Measurements from ENCODE around the gene RTEL1. TPM values are rescaled to one million over a fixed set of nuclear protein-coding genes. Genes with fewer than 3 reads are reported as not detected.

The RTEL1 gene
- total and polyA plus RNA-seq, 2 donors (not counting 1 experiment from before 2014, with no cell fraction given), result 15.1 to 32.6 TPM

DNA sequence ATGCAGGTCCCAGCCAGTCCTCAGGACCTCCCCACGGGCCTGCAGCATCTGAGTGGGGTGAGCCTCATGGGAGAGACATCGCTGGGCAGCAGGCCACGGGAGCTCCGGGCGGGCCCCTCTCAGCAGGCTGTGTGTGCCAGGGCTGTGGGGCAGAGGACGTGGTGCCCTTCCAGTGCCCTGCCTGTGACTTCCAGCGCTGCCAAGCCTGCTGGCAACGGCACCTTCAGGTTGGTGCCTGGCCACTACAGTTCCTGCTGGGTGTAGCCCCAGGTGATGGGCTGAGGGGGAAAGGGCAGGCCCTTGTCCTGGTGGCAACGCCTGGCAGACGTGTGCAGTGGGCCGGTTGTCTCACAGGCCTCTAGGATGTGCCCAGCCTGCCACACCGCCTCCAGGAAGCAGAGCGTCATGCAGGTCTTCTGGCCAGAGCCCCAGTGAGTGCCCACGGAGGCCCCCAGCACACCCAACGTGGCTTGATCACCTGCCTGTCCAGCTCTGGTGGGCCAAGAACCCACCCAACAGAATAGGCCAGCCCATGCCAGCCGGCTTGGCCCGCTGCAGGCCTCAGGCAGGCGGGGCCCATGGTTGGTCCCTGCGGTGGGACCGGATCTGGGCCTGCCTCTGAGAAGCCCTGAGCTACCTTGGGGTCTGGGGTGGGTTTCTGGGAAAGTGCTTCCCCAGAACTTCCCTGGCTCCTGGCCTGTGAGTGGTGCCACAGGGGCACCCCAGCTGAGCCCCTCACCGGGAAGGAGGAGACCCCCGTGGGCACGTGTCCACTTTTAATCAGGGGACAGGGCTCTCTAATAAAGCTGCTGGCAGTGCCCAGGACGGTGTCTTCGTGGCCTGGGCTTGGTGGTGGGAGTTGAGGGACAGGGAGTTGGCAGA, 37.6 kb downstream of the RTEL1 start:
- H3K9ac ChIP-seq (ENCODE audit: low read length), result no peak overlapping the region
- peaks cover 16% of the 10 kb centered on the region for H3K4me1 Mint-ChIP-seq
- H3K27me3 Mint-ChIP-seq, result no peaks in the 10 kb centered on the region

More for the DNA sequence above, 37.6 kb downstream of the RTEL1 start:
- Mint-ChIP-seq H3K27ac (peak overlapping the region; percentile 41), H3K9me3 (ENCODE audit: insufficient read depth) (no peaks in the 10 kb centered on the region), H3K4me3 (peak overlapping the region; percentile 27)
- 82% methylated on average over 25 of the region's 25 CpGs for WGBS (ENCODE audit: insufficient coverage)
- H4K20me1 ChIP-seq (ENCODE audit: control insufficient read depth, insufficient read depth, low read length, poor library complexity, severe bottlenecking), result peaks cover 59% of the 10 kb centered on the region
- TF ChIP-seq, protein P1, sequence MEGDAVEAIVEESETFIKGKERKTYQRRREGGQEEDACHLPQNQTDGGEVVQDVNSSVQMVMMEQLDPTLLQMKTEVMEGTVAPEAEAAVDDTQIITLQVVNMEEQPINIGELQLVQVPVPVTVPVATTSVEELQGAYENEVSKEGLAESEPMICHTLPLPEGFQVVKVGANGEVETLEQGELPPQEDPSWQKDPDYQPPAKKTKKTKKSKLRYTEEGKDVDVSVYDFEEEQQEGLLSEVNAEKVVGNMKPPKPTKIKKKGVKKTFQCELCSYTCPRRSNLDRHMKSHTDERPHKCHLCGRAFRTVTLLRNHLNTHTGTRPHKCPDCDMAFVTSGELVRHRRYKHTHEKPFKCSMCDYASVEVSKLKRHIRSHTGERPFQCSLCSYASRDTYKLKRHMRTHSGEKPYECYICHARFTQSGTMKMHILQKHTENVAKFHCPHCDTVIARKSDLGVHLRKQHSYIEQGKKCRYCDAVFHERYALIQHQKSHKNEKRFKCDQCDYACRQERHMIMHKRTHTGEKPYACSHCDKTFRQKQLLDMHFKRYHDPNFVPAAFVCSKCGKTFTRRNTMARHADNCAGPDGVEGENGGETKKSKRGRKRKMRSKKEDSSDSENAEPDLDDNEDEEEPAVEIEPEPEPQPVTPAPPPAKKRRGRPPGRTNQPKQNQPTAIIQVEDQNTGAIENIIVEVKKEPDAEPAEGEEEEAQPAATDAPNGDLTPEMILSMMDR (IDR thresholded peaks at IDR 0.05), result no peak
- TF ChIP-seq EZH2 (IDR thresholded peaks at IDR 0.05; ENCODE audit: borderline replicate concordance, insufficient read depth, low read depth, low read length, poor library complexity, severe bottlenecking), result no peak
- intact Hi-C loops (cut with micrococcal nuclease), result no loop called here
- no peak for ATAC-seq (ENCODE audit: low read depth)
- peaks cover 0 to 5% (median 0%) of the 10 kb centered on the region in 3 donors for H3K9me3 ChIP-seq (ENCODE audit: control extremely low read depth in 1 of 3, control insufficient read depth in 2 of 3, insufficient read depth in 1 of 3, low read length in 2 of 3)
- ChIA-PET POLR2A (interaction anchor here (0.6 kb wide), 1 partner anchor 157 kb away, joined by 3 read pairs; no protein-coding TSS in a partner anchor), CTCF (interaction anchor here (1.0 kb wide), 1 partner anchor 114 kb away, joined by 3 read pairs; no protein-coding TSS in a partner anchor)
- H3K79me2 ChIP-seq (ENCODE audit: control insufficient read depth, insufficient read depth, low read length), result peaks cover 33% of the 10 kb centered on the region
- peaks cover 0 to 3% (median 0%) of the 10 kb centered on the region in 4 experiments for H3K27me3 ChIP-seq (replicated peaks in 1 of 4; ENCODE audit: control extremely low read depth in 1 of 4, control insufficient read depth in 3 of 4, insufficient read depth in 4 of 4, low read length in 3 of 4)
- H3K36me3 ChIP-seq (replicated peaks in 1 of 2; ENCODE audit: control extremely low read depth in 1 of 2, control insufficient read depth in 1 of 2, extremely low read depth in 1 of 2, insufficient read depth in 2 of 2, low read length in 1 of 2), result peaks cover 0 to 5% of the 10 kb centered on the region in 2 experiments
- H3K27ac ChIP-seq (ENCODE audit: low read length in 2 of 2), result no peak overlapping the region
- no peak overlapping the region for H3K4me3 ChIP-seq (ENCODE audit: control extremely low read depth in 1 of 5, extremely low read depth in 1 of 5, insufficient read depth in 1 of 5, low read depth in 2 of 5, low read length in 4 of 5)
- DNase-seq, result no peak
- H2AFZ ChIP-seq (ENCODE audit: insufficient read depth, low read depth, low read length, poor library complexity, severe bottlenecking), result no peak overlapping the region
- peaks cover 18% of the 10 kb centered on the region in 2 donors for H3K4me1 ChIP-seq (ENCODE audit: control insufficient read depth in 2 of 2, insufficient read depth in 2 of 2, low read length in 2 of 2)
- peak overlapping the region; percentile 74 for H3K4me2 ChIP-seq (replicated peaks; ENCODE audit: low read depth, low read length, poor library complexity, severe bottlenecking)
